HepG2 (cell line): ENCODE results near the gene ZNF22. TPM values are rescaled to one million over a fixed set of nuclear protein-coding genes. Genes with fewer than 3 reads are reported as not detected.

ENCODE experiments used
- ATAC-seq: fragments of 200-7000 bp; cut with Tn5 transposase; 3 replicates; pipeline ENCODE4 v1.9.1; 2020; ENCODE audit warnings: mild to moderate bottlenecking, moderate library complexity
- BruUV-seq: library from RNA; stranded (reverse); fragments of 400-500 nt; replicated peaks from 2 replicates; lab custom pipeline; 2021; lab: Mats Ljungman, UMichigan
- CTCF ChIA-PET: fragments of 300-600 bp; formaldehyde crosslinking; extraction: SDS; loops from one replicate; lab custom pipeline; 2021; ENCODE audit warnings: low total read pairs, inconsistent platforms, low intra/inter-chr PET ratio; lab: Yijun Ruan, JAX
- POLR2A ChIA-PET: fragments of 350-600 bp; sonication (Branson Sonifier 250); formaldehyde crosslinking; loops from one replicate; lab custom pipeline; 2020; ENCODE audit warnings: antibody characterized with exemption, inconsistent platforms; lab: Yijun Ruan, JAX
- DNase-seq: peaks from one replicate; pipeline ENCODE4 v3.0.0-alpha.2; 2015; ENCODE audit warnings: low spot score
- FAIRE-seq: peaks from 3 replicates; lab custom pipeline; 2011; peaks lifted over from hg19 to GRCh38; lab: Jason Lieb, UNC
- H2AFZ ChIP-seq: one replicate; pipeline ENCODE4 v1.6.1; 2011; ENCODE audit warnings: low read length, inconsistent platforms
- H3K27ac ChIP-seq: fragments of 300-600 bp; 3 replicates; pipeline ENCODE4 v1.8.0; 2011; ENCODE audit warnings: mixed run types, mild to moderate bottlenecking, mixed read lengths, low read length, inconsistent platforms; ENCODE audit not compliant: insufficient read depth; ENCODE audit errors: extremely low read length
- H3K27me3 ChIP-seq, 2 experiments: fragments of 200-600 bp in 1 of 2; 2 replicates in 1 of 2; 3 replicates in 1 of 2; pipeline versions ENCODE4 v1.6.0 to v1.8.0; 2011; ENCODE audit warnings: low read length in 2 of 2, mild to moderate bottlenecking in 2 of 2, moderate library complexity in 2 of 2, inconsistent platforms in 1 of 2; ENCODE audit not compliant: insufficient read depth in 2 of 2, control insufficient read depth in 1 of 2
- H3K36me3 ChIP-seq, 2 experiments: fragments of 200-600 bp in 1 of 2; replicated peaks in 1 of 2; 2 replicates in 1 of 2; 3 replicates in 1 of 2; pipeline versions ENCODE4 v1.5.1 to v1.8.0; 2011; ENCODE audit warnings: low read length in 2 of 2, inconsistent platforms in 1 of 2; ENCODE audit not compliant: insufficient read depth in 2 of 2, control insufficient read depth in 1 of 2
- H3K4me1 ChIP-seq: 2 replicates; pipeline ENCODE4 v1.5.1; 2012; ENCODE audit warnings: low read length, inconsistent platforms; ENCODE audit not compliant: insufficient read depth
- H3K4me2 ChIP-seq: 2 replicates; pipeline ENCODE4 v1.6.0; 2011; ENCODE audit warnings: low read depth, low read length, inconsistent platforms
- H3K4me3 ChIP-seq, 3 experiments: fragments of 200-600 bp in 1 of 3; sonication (generic), shearing (Covaris generic) in 1 of 3; replicated peaks in 1 of 3; 2 replicates each; pipeline ENCODE4 v1.5.1; 2011 to 2016; ENCODE audit warnings: low read length in 3 of 3, inconsistent platforms in 2 of 3, low read depth in 2 of 3, mild to moderate bottlenecking in 2 of 3, control low read depth in 1 of 3, mixed read lengths in 1 of 3; ENCODE audit not compliant: insufficient read depth in 1 of 3
- H3K79me2 ChIP-seq: one replicate; pipeline ENCODE4 v1.6.1; 2011; ENCODE audit warnings: low read length, inconsistent platforms; ENCODE audit not compliant: insufficient read depth
- H3K9ac ChIP-seq: 2 replicates; pipeline ENCODE4 v1.6.0; 2011; ENCODE audit warnings: mild to moderate bottlenecking, low read depth, low read length, inconsistent platforms; ENCODE audit not compliant: insufficient read depth
- H3K9me3 ChIP-seq: 2 replicates; pipeline ENCODE4 v1.5.1; 2012; ENCODE audit warnings: mild to moderate bottlenecking, low read length
- H4K20me1 ChIP-seq: 2 replicates; pipeline ENCODE4 v1.6.0; 2011; ENCODE audit warnings: inconsistent platforms, mild to moderate bottlenecking, low read length, moderate library complexity; ENCODE audit not compliant: insufficient read depth
- AGO2 ChIP-seq: fragments of 200-400 bp; formaldehyde crosslinking; optimal IDR thresholded peaks from 2 replicates; pipeline ENCODE3; 2017; ENCODE audit warnings: mild to moderate bottlenecking, low read depth, low read length, moderate library complexity
- JDP2 ChIP-seq: sonication (generic); formaldehyde crosslinking; IDR thresholded peaks from 2 replicates; pipeline ENCODE4 v1.8.1; 2022; ENCODE audit warnings: missing genetic modification reagents, borderline replicate concordance
- MXI1 ChIP-seq: IDR thresholded peaks from 3 replicates; pipeline ENCODE4 v1.6.1; 2012; ENCODE audit warnings: low read depth, low read length, inconsistent platforms, borderline replicate concordance
- PPARG ChIP-seq: conservative IDR thresholded peaks from 2 replicates; pipeline ENCODE4 v1.6.1; 2016; ENCODE audit warnings: missing biosample characterization, missing genetic modification reagents
- ZNF589 ChIP-seq: sonication (generic); formaldehyde crosslinking; conservative IDR thresholded peaks from 2 replicates; pipeline ENCODE4 v1.8.0; 2022; ENCODE audit warnings: mild to moderate bottlenecking, moderate library complexity, missing genetic modification reagents
- ZNF687 ChIP-seq: sonication (generic); formaldehyde crosslinking; IDR thresholded peaks from 2 replicates; pipeline ENCODE4 v1.5.1; 2020; ENCODE audit warnings: mild to moderate bottlenecking, missing genetic modification reagents, moderate library complexity
- WGBS: methylation state at CpG from one replicate; pipeline ENCODE4 v1.1.6; 2017; ENCODE audit warnings: low lambda C conversion rate; 5-methylcytosine and 5-hydroxymethylcytosine counted together
- in situ Hi-C: cut with HindIII; loops from 2 replicates; pipeline ENCODE4 v1.10.0; 2017; ENCODE audit warnings: low pct_unique_long_range_greater_than_20kb; ENCODE audit not compliant: extremely low pct_ligation_motif_present
- intact Hi-C: fragments of 100-400 bp; cut with micrococcal nuclease; formaldehyde crosslinking; loops from one replicate; pipeline ENCODE4 v1.10.0; 2022; ENCODE audit not compliant: unreplicated experiment
- polyA plus RNA-seq, 8 experiments: library from polyadenylated mRNA; depleted of rRNA in 3 of 8; stranded (reverse) in 7 of 8; unstranded in 1 of 8; fragments of >200 nt; fragmentation: Illumina TruSeq in 4 of 8; extraction: Trizol in 4 of 8; gene quantifications; 2 replicates each; pipeline versions ENCODE4 v1.2.1 to v1.2.3, GENCODE V29; 2011 to 2016; ENCODE audit warnings: low read depth in 4 of 8, missing spikeins in 1 of 8, mixed read lengths in 1 of 8; ENCODE audit not compliant: insufficient read depth in 1 of 8
- total RNA-seq, 5 experiments: library from RNA; depleted of rRNA; stranded (reverse); fragments of >200 nt; fragmentation: Illumina TruSeq; extraction: Trizol; gene quantifications; 2 replicates each; pipeline ENCODE4 v1.2.3, GENCODE V29; 2016; ENCODE audit warnings: low read depth in 1 of 5

The ZNF22 gene
- total and polyA plus RNA-seq, 2 of the 13 experiments (the other 11 are each of a cell fraction or from before 2014, with no cell fraction given), result 0.40 to 1.3 TPM

- ATAC-seq (no peak), DNase-seq (no peak), FAIRE-seq (no peak)
- Histone ChIP-seq H3K4me2 (no peak overlapping the region), H3K9me3 (no peaks in the 10 kb centered on the region), H3K27me3 (no peaks in the 10 kb centered on the region), H3K27ac (no peak overlapping the region), H2AFZ (no peak overlapping the region), H4K20me1 (no peaks in the 10 kb centered on the region), H3K4me3 (no peak overlapping the region), H3K79me2 (peaks cover 4% of the 10 kb centered on the region), H3K36me3 (peaks cover 6 to 42% of the 10 kb centered on the region in 2 experiments; a peak in 3 of 5 replicates), H3K9ac (no peak overlapping the region), H3K4me1 (peaks cover 63% of the 10 kb centered on the region)
- CTCF ChIA-PET, result no interaction called here
- in situ Hi-C loops, result no loop called here
- BruUV-seq, result no TSS peak
- no peak for TF ChIP-seq PPARG (CRISPR knock-in tag)
- TF ChIP-seq ZNF589 (CRISPR knock-in tag), result no peak
- peak; percentile 22 for TF ChIP-seq AGO2
- TF ChIP-seq MXI1, result no peak
- 0 out of 2 replicates have a peak, but pooled peaks have one; percentile 12 for TF ChIP-seq ZNF687 (CRISPR knock-in tag)
- no peak for TF ChIP-seq JDP2 (CRISPR knock-in tag)
- POLR2A ChIA-PET, result interaction anchor here (1.1 to 12.6 kb wide), 3 partner anchors 3 to 21 kb away, joined by 6 to 863 read pairs (median 863); partner anchors contain the start of gene DEPP1
- intact Hi-C loops, result no loop called here
- WGBS, result 97% methylated on average over 11 of the region's 15 CpGs
Measured at GRCh38 chr10:44984671-44985101, 16.0 kb upstream of the ZNF22 start.
